GM19239 (cell line): ENCODE measurements around the gene ZBED1.
"Not testable (repeated sequence)": the region's sequence is repeated elsewhere in the genome, so short reads cannot be mapped to it uniquely, and the experiment has no call there.

Source experiments
- DNase-seq: peaks from one replicate; pipeline ENCODE4 v3.0.0; 2011; ENCODE audit warnings: low spot score; ENCODE audit not compliant: insufficient read length
- FAIRE-seq: peaks from 2 replicates; lab custom pipeline; 2011; peaks lifted over from hg19 to GRCh38; lab: Jason Lieb, UNC

ZBED1 gene

GRCh38 chrX:2500803-2501558 is at the start of gene ZBED1, which contains the start of gene DHRSX:
TSS of gene ZBED1 (minus strand) at chrX:2500976. CDS start at chrX:2490719, 10,257 bp downstream.
TSS of gene DHRSX (minus strand) at chrX:2500976. CDS start at chrX:2500925, 51 bp downstream.
- FAIRE-seq (no peak), DNase-seq (peak; percentile 72)

- FAIRE-seq (no peak), DNase-seq (no peak)
These were observed 49.1 kb upstream of the ZBED1 start for GRCh38 chrX:2549876-2550275.

GRCh38 chrX:2548711-2549423 is 48.1 kb upstream of the ZBED1 start:
- FAIRE-seq (no peak), DNase-seq (no peak)

GRCh38 chrX:2547736-2548135 is 47.0 kb upstream of the ZBED1 start:
- DNase-seq (no peak), FAIRE-seq (no peak)

GRCh38 chrX:2546496-2546895 is 45.7 kb upstream of the ZBED1 start:
- FAIRE-seq: no peak
- DNase-seq: no peak

- DNase-seq: no peak
- no peak for FAIRE-seq
These were observed 44.4 kb upstream of the ZBED1 start for GRCh38 chrX:2545144-2545543.

GRCh38 chrX:2542826-2543521 is 42.2 kb upstream of the ZBED1 start:
- no peak for FAIRE-seq
- DNase-seq: no peak

- no peak for DNase-seq
These were observed 40.8 kb upstream of the ZBED1 start for GRCh38 chrX:2541603-2542002.

GRCh38 chrX:2540426-2540947 is 39.7 kb upstream of the ZBED1 start:
- DNase-seq (no peak), FAIRE-seq (no peak)

More at GRCh38 chrX:2541603-2542002, 40.8 kb upstream of the ZBED1 start:
- no peak for FAIRE-seq

GRCh38 chrX:2539586-2539985 is 38.8 kb upstream of the ZBED1 start:
- DNase-seq (no peak), FAIRE-seq (no peak)

- no peak for DNase-seq
- no peak for FAIRE-seq
These were observed 37.4 kb upstream of the ZBED1 start for GRCh38 chrX:2538031-2538757.

- DNase-seq: no peak
- FAIRE-seq: no peak
These were observed 36.2 kb upstream of the ZBED1 start for GRCh38 chrX:2536974-2537373.

GRCh38 chrX:2536141-2536540 is 35.4 kb upstream of the ZBED1 start:
- FAIRE-seq: no peak
- DNase-seq: no peak

- DNase-seq: not testable (repeated sequence)
- FAIRE-seq: peak; percentile 40
These were observed 33.7 kb upstream of the ZBED1 start for GRCh38 chrX:2534261-2535021.

GRCh38 chrX:2533424-2533823 is 32.6 kb upstream of the ZBED1 start:
- DNase-seq: no peak
- FAIRE-seq: no peak

GRCh38 chrX:2526390-2526789 is 25.6 kb upstream of the ZBED1 start:
- DNase-seq: no peak
- no peak for FAIRE-seq

GRCh38 chrX:2523911-2524310 is 23.1 kb upstream of the ZBED1 start:
- FAIRE-seq (no peak), DNase-seq (no peak)

GRCh38 chrX:2521927-2522386 is 21.2 kb upstream of the ZBED1 start:
- FAIRE-seq: peak; percentile 62
- no peak for DNase-seq
